ENCODE results near the gene CMSS1.
A peak's percentile ranks its signal among the peaks of the same experiment; 100 is the strongest.
"Not testable (repeated sequence)": the region's sequence is repeated elsewhere in the genome, so short reads cannot be mapped to it uniquely, and the experiment has no call there.

The CMSS1 gene

DNA sequence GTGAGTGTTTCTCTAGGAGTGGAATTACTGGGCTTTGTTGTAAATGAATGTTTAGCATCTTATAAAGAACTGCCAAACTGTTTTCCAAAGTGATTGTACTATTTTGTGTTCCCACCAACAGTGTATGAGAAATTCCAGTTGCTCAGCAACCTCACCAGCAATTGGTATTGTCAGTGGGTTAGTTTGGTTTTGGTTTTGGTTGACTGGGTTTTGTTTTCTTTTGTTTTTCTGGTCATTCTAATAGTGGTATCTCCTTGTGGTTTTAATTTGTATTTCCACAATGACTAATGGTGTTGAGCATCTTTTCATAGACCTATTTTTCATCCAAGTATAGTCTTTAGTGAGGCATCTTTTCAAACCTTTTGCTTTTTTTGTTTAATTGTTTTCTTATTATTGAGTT, 269.5 kb downstream of the CMSS1 start:
- DNase-seq: no peak

DNA sequence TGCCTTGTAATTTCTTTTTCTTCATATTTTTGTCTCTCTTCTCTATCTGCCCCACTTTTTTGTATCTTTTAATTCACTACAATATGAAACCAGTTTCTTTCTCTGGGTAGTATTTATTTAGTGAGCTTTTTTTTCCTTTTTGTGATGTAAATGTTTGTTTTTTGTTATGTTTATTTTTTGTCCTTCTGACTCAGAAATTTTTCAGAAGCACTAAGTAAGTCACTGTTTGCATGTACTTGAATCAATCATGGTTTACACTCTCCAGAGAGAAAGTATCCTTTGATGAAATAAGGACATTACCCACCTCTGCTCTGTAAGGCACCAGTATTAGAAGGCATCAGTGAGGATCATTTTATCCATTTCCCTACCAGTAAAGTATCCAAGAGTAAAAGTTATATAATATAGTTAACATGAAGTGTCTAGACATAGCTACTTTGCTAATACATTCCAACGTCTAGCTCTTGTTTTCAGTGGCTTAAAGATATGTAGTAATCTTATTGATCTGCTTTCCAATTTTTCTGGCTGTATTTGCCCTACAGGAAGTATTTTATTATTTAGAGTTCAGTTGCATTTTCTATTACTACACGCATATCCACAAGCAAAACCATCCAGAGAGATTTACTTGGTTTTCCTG, 271.2 kb downstream of the CMSS1 start:
- DNase-seq: no peak

DNA sequence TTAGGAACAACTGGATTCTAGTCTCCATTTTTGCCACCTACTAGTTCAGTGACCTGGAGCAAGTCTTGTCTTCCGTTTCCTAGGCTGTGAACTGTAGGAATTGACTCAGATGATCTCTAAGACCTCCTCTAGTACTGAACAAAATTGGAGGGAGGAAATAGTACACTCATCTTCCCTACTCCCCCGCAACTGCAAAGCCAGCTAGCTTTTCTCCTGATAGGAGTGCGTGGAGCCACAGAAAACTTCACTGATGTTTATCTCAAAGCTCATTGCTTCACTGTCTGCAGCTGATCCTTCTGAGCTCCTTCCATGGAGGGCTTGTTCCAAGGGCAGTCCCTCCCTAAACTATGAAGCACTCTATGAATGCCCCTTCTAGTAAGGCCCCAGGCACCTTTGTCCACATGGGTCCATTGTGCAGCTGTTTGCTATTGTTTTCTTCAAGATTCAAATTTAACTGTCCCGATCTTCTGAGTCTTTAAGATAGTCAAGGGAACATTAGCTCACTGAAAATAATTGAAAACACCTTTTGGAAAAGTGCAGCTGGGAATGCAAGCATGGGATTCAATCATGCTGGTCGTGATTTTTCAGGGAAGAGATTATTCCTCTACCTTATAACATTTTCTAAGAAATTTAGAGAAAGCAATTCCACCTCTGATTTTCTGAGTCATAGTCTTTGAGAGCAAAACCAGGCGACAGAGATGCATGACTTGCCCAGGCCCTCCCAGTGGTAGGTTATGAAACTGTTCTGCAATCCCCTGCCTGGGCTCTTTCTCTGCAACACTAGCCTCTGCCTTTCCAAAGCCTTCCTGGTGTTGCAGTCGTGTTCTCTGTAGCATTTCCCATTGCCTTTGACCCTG, 272.4 kb downstream of the CMSS1 start:
- peak; percentile 17 for DNase-seq

DNA sequence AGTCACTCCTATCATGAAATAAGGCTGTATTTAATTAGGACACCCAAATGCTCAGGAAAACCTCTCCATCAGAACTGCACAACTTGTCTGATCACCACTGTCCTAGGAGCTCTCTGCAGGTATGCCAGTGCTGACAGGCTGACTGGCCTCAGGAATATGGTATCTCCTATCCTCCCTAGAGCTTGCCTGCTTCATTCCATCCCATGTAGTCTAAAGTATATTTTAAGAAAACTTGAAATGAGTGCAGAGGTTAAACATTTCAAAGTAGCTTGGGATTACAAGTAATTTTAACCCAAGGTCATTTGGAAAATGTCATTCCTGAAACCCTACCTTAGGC, 273.0 kb downstream of the CMSS1 start:
- no peak for DNase-seq

DNA sequence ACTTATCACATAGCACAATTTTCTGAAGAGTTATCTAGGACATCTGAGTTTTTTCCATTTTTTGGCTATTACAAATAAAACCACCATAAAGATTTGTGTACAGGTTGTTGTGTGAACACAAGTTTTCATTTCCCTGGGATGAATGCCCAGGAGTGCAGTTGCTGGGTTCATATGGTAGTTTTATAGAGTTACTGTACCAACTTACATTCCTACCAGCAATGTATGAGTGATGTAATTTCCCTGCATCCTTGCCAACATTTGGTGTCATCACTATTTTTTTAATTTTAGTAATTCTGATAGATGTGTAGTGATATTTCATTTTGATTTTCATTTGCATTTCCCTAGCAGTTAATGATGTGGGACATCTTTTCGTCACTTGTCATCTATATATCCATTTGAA, 276.2 kb downstream of the CMSS1 start:
- DNase-seq: no peak

DNA sequence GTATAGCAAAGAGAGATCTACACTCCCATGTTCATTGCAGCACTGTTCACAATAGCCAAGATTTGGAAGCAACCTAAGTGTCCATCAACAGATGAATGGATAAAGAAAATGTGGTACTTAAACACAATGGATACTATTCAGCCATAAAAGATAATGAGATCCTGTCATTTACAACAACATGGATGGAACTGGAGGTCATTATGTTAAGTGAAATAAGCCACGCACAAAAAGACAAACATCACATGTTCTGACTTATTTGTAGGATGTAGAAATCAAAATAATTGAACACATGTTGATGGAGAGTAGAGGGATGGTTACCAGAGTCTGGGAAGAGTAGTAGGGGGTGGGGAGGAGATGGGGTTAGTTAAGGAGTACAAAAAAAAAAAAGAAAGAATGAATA, 278.6 kb downstream of the CMSS1 start:
- not testable (repeated sequence) for DNase-seq

DNA sequence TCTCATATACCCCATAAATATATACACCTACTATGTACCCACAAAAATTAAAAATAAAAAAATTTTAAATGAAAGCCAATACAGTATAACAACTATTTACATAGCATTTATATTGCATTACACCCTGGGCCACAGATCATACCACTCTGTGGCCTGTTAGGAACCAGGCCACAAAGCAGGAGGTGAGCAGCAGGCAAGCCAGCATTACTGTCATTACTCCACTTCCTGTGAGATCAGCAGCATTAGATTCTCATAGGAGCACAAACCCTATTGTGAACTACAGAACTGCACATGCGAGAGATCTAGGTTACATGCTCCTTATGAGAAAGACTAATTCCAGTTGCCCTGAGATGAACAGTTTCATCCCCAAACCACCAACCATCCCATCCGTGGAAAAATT, 279.2 kb downstream of the CMSS1 start:
- no peak for DNase-seq

DNA sequence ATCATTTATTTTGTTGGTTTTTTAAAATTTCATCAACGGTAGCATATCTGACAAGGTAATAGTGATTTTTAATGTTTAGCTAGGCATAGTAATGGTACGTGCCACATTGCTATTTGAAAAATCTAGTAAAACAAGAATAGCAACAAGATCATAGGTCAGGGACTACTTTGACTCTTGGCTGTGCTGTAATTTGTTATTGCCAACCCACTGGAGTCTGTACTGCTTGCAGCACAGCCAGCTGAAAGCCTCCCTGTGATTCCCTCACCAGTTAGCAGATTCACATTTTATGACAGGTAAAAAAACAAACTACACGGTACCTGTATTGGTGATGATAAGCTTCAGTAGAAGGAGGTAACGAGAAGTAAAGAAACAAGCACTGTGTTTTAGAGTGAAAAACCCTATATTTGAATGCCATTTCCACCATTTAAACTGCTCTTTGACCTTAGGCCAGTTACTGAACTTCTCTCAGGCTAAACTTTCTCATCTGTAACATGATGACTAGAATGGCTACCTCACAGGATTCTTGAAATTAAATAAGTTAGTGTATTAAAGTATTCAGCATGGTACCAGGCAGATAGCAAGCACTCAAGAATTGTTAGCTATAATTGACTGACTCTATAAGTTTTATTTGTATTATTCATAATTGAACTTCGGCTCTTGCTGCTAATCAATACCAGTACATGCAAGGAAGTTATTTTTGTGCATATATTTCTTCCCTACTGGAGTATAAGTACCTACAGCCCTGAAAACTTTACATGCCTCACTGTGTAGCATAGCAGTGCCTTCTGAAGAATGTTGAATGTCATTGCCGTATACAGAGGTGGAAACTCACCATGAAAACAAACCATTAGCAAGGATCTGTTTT, 280.5 kb downstream of the CMSS1 start:
- DNase-seq: no peak

DNA sequence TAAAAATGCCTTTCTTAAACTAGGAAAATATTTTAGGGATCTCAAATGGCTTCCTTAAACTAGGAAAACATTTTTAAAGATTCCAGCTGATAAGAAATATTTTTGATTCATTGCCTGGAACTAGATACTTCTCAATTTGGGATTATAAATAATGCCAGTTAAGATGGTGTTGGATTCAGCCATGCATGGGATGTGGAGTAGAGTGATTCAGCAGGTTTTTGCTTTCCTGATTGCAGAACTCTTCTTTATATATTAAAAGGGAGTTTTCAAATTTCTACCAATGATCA, 281.1 kb downstream of the CMSS1 start:
- DNase-seq: no peak

DNA sequence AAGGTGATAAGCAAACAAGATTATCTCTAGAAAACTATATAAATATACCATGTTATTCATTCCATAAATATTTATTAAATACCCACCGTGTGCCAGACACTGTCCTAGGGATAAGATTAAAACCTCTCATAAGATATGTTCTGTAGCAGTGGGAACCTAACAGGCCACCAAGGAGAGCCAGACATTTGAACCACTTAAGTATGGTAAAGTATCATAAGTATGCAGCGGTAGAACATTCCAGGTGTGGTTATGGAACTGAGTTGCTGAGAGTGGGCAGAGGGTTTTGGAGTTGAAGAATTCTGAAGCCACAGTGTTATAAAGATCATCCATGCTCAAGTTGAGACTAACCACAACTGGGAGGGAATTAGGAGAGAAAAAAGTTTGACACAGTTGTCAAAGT, 282.0 kb downstream of the CMSS1 start:
- DNase-seq: no peak

DNA sequence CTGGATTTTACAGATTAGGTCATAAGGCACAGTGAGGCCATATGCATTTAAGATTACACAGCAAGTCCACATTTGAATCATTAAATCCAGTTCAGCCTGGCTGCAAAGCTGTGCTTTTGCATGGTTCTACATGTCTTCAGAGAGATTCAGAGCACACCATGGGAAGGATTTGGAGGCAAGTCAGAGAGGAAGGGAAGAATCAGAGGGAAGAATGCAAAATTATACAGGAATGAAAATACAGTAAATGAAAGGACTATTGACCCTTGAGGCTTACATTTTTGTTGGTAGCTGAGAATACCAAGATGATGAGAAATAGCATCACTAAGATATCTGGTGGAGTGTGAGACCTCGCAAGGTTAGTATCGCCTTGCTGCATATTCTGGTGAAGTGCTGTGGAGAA, 282.8 kb downstream of the CMSS1 start:
- DNase-seq: no peak

DNA sequence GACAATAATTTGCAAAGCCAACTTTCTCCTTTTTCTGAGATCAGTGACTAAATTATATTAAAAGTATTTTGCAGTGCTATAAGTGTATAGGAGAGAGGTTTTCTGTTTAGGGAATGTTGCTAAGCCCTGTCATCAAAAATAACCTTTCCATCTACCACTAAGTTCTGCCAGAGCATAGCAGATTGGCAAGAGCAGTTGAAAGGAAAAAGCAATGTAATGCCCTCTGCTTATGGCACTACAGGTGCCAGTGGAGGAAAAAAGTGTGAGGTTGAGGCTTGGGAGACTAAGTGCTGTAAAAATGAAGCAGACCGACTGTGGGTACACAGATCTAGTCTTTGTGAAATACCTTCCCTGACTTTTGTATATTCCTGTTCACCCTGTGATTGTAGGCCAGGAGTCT, 285.1 kb downstream of the CMSS1 start:
- no peak for DNase-seq

DNA sequence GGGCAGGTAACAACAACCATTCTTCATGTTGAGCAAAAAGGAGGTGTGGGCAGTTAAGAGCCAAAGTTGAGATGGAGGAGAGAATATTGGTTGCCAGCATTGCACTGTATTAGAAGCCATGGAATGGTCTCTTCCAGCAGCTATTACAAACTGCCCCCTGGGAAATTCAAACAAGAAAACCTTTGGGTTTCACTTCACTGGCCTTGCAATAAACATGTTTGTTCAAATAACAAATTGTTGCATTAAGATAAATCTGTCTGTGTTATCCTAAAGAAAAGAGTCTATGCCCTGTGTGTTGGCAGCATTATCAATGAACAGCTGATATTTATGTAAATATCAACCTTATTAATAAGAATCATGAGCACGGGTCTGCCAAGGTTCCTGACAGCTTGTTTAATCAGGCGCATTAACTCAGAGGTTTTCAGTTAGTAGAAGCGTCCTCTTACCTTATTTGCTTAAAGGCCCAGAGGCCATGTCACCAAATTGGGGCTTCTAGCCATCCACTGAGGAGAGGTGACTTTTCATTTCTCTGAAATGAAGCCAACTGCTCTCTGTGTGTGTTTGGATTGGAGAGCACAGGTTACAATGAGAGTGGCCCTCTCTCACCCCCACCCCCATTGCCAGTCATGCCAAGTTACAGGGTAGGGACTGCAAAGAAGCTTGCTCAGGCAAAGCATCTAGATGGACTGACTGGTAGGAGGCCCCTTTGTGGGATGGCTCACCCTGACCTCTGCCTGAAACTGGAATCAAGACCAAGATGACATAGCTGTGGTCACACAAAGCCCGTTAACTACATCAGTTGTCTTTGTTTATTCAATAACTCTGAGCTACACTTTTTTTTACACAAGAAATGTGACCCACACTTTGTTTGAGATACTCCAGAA, 286.1 kb downstream of the CMSS1 start:
- no peak for DNase-seq

DNA sequence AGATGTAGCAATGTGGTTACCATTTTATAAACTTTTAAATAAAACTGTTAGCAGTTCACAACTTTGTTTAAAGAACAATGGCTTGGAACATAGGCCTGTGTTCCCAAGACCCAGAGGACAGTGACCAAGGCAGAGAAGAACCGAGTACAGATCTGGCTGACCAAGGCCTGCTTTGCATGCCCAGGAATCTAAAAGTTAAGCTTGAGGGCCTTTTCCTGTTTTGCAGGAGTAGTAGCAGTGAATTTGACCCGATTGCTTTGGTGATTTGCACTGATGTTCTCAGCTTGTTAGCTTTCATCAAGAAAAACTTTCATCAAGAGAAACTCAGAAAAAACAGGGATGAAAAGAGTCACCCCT, 286.8 kb downstream of the CMSS1 start:
- no peak for DNase-seq

DNA sequence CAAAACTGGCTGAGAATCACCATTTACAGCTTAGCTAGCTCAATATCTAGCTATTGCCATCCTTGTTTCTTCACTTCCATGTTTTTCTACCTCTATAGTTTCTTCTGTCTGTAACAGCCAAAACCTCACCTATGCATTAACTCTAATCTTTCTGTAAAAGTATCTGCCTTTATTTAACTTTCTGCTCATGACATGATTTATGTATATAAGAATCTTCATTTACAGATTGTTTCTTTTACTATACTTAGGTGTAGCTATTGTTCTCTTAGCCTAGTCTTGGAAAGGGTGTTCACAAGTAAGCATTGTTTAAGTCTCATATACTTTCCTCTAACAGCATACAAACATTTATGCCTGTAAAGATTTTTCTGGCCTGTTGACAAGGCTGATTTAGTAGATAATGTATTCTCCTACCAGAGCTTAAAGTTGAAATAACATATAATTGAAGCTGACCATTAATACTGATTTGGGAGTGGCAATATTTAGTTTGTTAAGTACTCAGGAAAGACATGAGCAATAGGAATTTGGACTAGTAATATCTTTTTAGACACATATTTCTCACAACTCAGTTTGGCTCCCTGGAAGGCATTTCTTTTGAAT, 287.3 kb downstream of the CMSS1 start:
- no peak for DNase-seq

DNA sequence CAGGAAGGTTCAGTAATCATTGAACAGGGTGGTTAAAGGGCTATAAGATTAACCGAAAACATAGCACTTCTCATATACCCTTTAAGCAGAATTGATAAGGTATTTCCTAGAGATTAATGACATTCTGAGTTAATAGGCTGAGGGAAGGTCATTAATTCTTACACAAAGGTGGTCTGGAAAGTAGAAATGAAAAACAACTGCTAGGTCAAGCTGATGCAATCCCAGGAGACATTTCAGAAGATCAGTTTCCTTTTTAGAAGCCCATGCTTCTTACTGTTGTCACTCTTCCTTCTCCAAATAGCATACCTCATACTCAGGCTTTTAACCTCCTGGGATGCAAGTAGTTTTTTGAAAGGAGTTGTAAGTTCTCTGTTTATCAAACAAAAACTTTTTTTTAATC, 287.8 kb downstream of the CMSS1 start:
- no peak for DNase-seq

DNA sequence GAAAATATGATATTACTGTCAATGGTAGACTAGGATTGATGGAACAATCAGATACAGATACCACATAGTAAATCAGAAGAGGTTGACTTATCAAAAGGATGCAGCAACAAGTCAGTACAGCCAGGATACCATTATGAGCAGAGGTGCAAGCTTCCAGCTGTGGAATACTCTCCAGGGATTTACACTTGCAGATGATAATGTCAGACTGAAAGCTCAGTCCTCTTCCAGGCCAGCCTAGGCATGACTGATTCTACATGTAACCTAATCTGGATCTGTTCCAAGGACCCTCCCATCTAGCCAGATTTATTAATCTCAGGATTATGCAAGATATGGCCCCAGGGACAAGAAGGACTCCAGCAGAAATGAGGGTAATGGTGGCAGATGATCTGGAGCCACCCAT, 288.4 kb downstream of the CMSS1 start:
- no peak for DNase-seq

DNA sequence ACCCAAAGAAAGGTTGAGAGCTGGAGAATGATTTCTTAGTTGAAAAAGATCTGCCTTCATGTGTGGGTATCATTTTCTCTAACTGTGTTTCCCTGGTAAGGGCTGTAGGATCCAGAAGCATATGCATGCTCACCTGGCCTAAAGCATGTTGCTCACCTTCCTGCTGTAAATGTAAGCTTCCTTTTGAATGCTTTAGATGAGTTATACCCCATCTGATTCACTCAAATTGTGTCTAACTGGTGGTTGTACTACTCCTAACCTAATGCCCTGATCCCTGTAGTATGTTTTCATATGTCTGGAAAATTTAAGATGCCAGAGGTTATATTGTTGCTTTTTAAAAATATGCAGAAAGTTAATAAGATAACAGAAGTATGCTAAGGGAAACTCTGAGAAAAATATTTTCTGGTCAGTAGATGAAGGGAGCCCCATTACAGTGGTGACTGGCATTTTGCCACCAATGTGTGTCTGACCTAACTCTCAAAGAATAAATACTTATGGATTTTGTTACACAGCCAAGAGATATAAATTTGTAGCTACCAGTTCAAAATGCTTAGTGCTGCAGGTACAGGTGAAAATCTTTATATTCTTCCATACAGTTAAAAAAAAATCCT, 289.0 kb downstream of the CMSS1 start:
- DNase-seq: no peak

DNA sequence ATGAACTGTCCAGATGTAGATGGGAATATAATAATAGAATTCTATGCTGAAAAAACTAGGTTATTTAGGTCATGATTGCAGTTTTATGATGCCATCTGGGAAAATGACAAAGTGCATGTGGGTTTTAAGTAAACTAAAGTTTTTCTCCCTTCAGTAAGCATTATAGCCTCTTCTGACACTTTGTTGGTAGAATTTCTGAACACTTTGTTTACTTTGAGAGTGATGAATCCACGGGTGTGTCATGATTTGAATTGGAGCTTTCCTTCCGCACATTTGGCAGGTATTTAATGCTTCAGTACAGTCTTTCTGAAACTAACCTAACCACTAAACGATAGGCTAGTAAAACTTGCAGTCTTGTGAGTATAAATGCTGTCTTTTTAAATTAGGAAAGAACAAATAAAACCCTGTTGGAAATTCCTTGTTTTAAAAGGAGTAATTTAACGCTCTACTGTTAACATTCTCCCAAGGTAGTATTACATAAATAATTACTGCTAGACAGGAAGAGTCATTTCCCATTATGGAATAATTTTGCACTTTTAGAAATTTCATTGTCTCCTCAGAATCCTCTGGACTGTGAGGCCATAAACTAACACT, 289.7 kb downstream of the CMSS1 start:
- DNase-seq: no peak

DNA sequence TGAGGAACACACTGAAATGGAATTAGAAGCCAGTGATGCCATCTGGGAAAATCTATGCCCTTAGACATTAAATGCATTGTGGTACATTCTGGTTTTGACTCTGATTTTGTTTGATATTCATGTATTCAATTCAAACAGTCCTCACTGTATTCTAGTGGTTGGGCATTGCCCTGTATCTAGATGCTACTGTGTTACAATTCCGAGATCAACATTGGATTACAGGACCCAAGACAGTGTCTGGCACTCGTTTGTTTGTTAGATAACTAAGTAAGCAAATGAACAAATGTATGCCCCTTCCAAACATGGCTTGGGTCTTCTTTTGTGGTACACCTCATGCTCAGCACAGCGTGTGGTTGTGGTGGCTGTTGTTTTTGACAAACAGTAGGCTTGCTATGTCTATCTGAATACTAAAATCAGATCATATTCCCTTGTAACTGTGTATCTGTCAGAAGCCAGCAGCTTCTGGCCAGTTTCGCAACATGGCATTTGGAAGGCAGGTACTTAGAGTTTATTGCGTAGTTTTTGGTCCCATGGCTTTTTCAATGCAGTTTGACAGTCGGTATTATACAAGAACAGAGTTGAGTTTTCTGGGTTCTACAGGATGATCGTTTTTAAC, 290.9 kb downstream of the CMSS1 start:
- no peak for DNase-seq

DNA sequence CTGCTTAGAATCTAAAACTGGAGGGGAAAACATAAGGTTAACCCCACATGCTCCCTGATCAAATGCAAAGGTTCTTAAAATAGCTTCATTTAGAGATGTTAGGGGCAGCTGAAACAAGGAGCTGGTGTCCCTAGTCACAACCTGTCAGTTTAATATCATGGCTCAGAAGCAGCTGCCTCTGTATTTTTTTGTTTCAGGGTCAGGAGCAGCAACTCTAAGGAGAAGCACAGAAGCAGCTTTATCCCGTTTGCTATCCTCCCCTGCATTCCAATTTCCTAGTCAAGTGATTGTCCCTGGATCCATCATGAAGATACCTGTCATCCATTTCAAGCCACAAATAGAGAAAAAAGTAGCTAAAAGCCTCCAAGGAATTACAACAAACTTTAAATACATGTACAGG, 292.5 kb downstream of the CMSS1 start:
- no peak for DNase-seq
